GF-D8 (cell line): ENCODE measurements around the gene C17orf50.
A peak's percentile ranks its signal among the peaks of the same experiment; 100 is the strongest.

Source experiments
- DNase-seq: peaks from one replicate; lab custom pipeline; 2025; lab: John Stamatoyannopoulos, UW

C17orf50 gene

GRCh38 chr17:35752945-35753764 is 7.5 kb upstream of the C17orf50 start, which contains the start of gene GAS2L2:
TSS of gene GAS2L2 (minus strand) at chr17:35753239. CDS start at chr17:35752850, 389 bp downstream.
- no peak for DNase-seq

GRCh38 chr17:35757243-35757642 is 3.4 kb upstream of the C17orf50 start:
- no peak for DNase-seq

- DNase-seq: no peak
These were observed 914 bp downstream of the C17orf50 start for GRCh38 chr17:35761601-35762000.

GRCh38 chr17:35763767-35764122 is 3.1 kb downstream of the C17orf50 start:
- DNase-seq: no peak

- peak; percentile 45 for DNase-seq
These were observed 3.7 kb downstream of the C17orf50 start for GRCh38 chr17:35764123-35764991.

- no peak for DNase-seq
These were observed 4.5 kb downstream of the C17orf50 start for GRCh38 chr17:35765086-35765710.

- DNase-seq: no peak
These were observed 5.2 kb downstream of the C17orf50 start for GRCh38 chr17:35765756-35766488.

- no peak for DNase-seq
These were observed 5.8 kb downstream of the C17orf50 start for GRCh38 chr17:35766489-35766877.

- DNase-seq: peak; percentile 5
These were observed 6.3 kb downstream of the C17orf50 start for GRCh38 chr17:35766903-35767510.

GRCh38 chr17:35768797-35769196 is 8.1 kb downstream of the C17orf50 start:
- no peak for DNase-seq

- no peak for DNase-seq
These were observed 9.3 kb downstream of the C17orf50 start for GRCh38 chr17:35769895-35770486.

GRCh38 chr17:35773129-35773528 is 12.4 kb downstream of the C17orf50 start:
- DNase-seq: no peak

- no peak for DNase-seq
These were observed 13.2 kb downstream of the C17orf50 start for GRCh38 chr17:35773679-35774425.

GRCh38 chr17:35774499-35774898 is 13.8 kb downstream of the C17orf50 start:
- DNase-seq: no peak

GRCh38 chr17:35775039-35775438 is 14.4 kb downstream of the C17orf50 start:
- DNase-seq: no peak

GRCh38 chr17:35775583-35775982 is 14.9 kb downstream of the C17orf50 start:
- DNase-seq: no peak

GRCh38 chr17:35778641-35779196 is 18.0 kb downstream of the C17orf50 start:
- no peak for DNase-seq

- no peak for DNase-seq
These were observed 20.3 kb downstream of the C17orf50 start for GRCh38 chr17:35780950-35781349.

- no peak for DNase-seq
These were observed 24.2 kb downstream of the C17orf50 start for GRCh38 chr17:35784895-35785294.

GRCh38 chr17:35786941-35787432 is 26.3 kb downstream of the C17orf50 start:
- DNase-seq: no peak
